H1 (cell line): ENCODE results near the gene WDFY3. TPM values are rescaled to one million over a fixed set of nuclear protein-coding genes. Genes with fewer than 3 reads are reported as not detected.

Experiments used
- CTCF ChIA-PET: fragments of 300-600 bp; sonication (Branson Sonifier 250); formaldehyde crosslinking; loops from one replicate; lab custom pipeline; 2021; ENCODE audit not compliant: partially characterized antibody; lab: Charles Lee
- POLR2A ChIA-PET: fragments of 300-600 bp; sonication (Branson Sonifier 250); formaldehyde crosslinking; loops from one replicate; lab custom pipeline; 2021; ENCODE audit warnings: inconsistent platforms; ENCODE audit not compliant: partially characterized antibody; lab: Charles Lee
- DNase-seq, 2 experiments: peaks; one replicate each; pipeline versions ENCODE4 v3.0.0 to v3.0.0-alpha.2; 2010 to 2022; ENCODE audit warnings: low spot score in 2 of 2, low read depth in 1 of 2, mixed read lengths in 1 of 2
- FAIRE-seq: peaks from 2 replicates; lab custom pipeline; 2011; peaks lifted over from hg19 to GRCh38; lab: Jason Lieb, UNC
- H2AFZ ChIP-seq: 2 replicates; pipeline ENCODE4 v1.8.1; 2012; ENCODE audit warnings: low read length, inconsistent platforms
- H2AK5ac ChIP-seq: 2 replicates; pipeline ENCODE4 v1.6.1; 2013; ENCODE audit warnings: low read depth, low read length
- H2BK120ac ChIP-seq: replicated peaks from 2 replicates; pipeline ENCODE3; 2013; ENCODE audit warnings: low read depth, low read length, inconsistent platforms
- H2BK12ac ChIP-seq: 2 replicates; pipeline ENCODE4 v1.6.1; 2013; ENCODE audit warnings: low read depth, low read length
- H2BK15ac ChIP-seq: 2 replicates; pipeline ENCODE4 v1.6.1; 2013; ENCODE audit warnings: low read length
- H2BK20ac ChIP-seq: 2 replicates; pipeline ENCODE4 v1.6.1; 2013; ENCODE audit warnings: low read length
- H2BK5ac ChIP-seq: 2 replicates; pipeline ENCODE4 v1.6.1; 2013; ENCODE audit warnings: low read depth, low read length
- H3K14ac ChIP-seq: 2 replicates; pipeline ENCODE4 v1.6.1; 2013; ENCODE audit warnings: inconsistent platforms; ENCODE audit not compliant: insufficient read length
- H3K18ac ChIP-seq: 2 replicates; pipeline ENCODE4 v1.6.1; 2013; ENCODE audit warnings: low read length; ENCODE audit errors: extremely low read depth
- H3K23ac ChIP-seq: 2 replicates; pipeline ENCODE4 v1.6.1; 2013; ENCODE audit warnings: inconsistent platforms; ENCODE audit not compliant: insufficient read length
- H3K23me2 ChIP-seq: 2 replicates; pipeline ENCODE4 v1.6.1; 2013; ENCODE audit warnings: low read depth, low read length
- H3K27ac ChIP-seq: 2 replicates; pipeline ENCODE4 v1.6.1; 2011; ENCODE audit warnings: low read depth, low read length, inconsistent platforms
- H3K27me3 ChIP-seq, 4 experiments: replicated peaks in 1 of 4; 1 replicate in 1 of 4; 2 replicates in 3 of 4; pipeline versions ENCODE4 v1.6.1 to v1.8.1; 2011 to 2013; ENCODE audit warnings: low read length in 3 of 4, mild to moderate bottlenecking in 3 of 4, inconsistent platforms in 2 of 4, mixed read lengths in 2 of 4, moderate library complexity in 1 of 4; ENCODE audit not compliant: control insufficient read depth in 3 of 4, insufficient read depth in 3 of 4; ENCODE audit errors: extremely low read depth in 1 of 4
- H3K36me3 ChIP-seq, 4 experiments: 2 replicates each; pipeline versions ENCODE4 v1.6.1 to v1.8.1; 2011 to 2013; ENCODE audit warnings: mild to moderate bottlenecking in 4 of 4, low read length in 3 of 4, moderate library complexity in 2 of 4, control low read depth in 1 of 4, inconsistent platforms in 1 of 4; ENCODE audit not compliant: insufficient read depth in 4 of 4, control insufficient read depth in 2 of 4
- H3K4ac ChIP-seq: replicated peaks from 2 replicates; pipeline ENCODE3; 2013; ENCODE audit warnings: low read length, low read depth, mixed read lengths, inconsistent platforms; ENCODE audit not compliant: insufficient read length
- H3K4me1 ChIP-seq, 4 experiments: replicated peaks in 1 of 4; 1 replicate in 1 of 4; 2 replicates in 3 of 4; pipeline versions ENCODE4 v1.6.1 to v1.8.1; 2011 to 2013; ENCODE audit warnings: low read length in 3 of 4, inconsistent platforms in 2 of 4, mixed read lengths in 1 of 4; ENCODE audit not compliant: insufficient read depth in 4 of 4, control insufficient read depth in 3 of 4
- H3K4me2 ChIP-seq, 2 experiments: 2 replicates each; pipeline versions ENCODE4 v1.6.1 to v1.8.1; 2011 to 2013; ENCODE audit warnings: low read depth in 2 of 2, low read length in 2 of 2, control low read depth in 1 of 2, inconsistent platforms in 1 of 2, mild to moderate bottlenecking in 1 of 2; ENCODE audit not compliant: insufficient read depth in 1 of 2
- H3K4me3 ChIP-seq, 4 experiments: fragments of 200-600, 300-600 bp in 1 of 4; sonication (generic), shearing (Covaris generic), sonication (Bioruptor Twin) in 1 of 4; 2 replicates each; pipeline versions ENCODE4 v1.5.1 to v1.8.1; 2011 to 2016; ENCODE audit warnings: low read length in 4 of 4, low read depth in 3 of 4, control low read depth in 2 of 4, inconsistent platforms in 2 of 4, mild to moderate bottlenecking in 2 of 4, mixed read lengths in 1 of 4, moderate library complexity in 1 of 4; ENCODE audit not compliant: insufficient read depth in 2 of 4; ENCODE audit errors: extremely low read depth in 1 of 4
- H3K56ac ChIP-seq: replicated peaks from 2 replicates; pipeline ENCODE3; 2013; ENCODE audit warnings: low read depth, mild to moderate bottlenecking, mixed read lengths, low read length, inconsistent platforms; ENCODE audit not compliant: insufficient read length
- H3K79me1 ChIP-seq: 2 replicates; pipeline ENCODE4 v1.6.1; 2013; ENCODE audit warnings: low read depth, low read length, control low read depth
- H3K79me2 ChIP-seq, 2 experiments: 2 replicates each; pipeline versions ENCODE4 v1.6.1 to v1.8.1; 2012 to 2013; ENCODE audit warnings: low read length in 2 of 2, mild to moderate bottlenecking in 2 of 2, inconsistent platforms in 1 of 2; ENCODE audit not compliant: insufficient read depth in 2 of 2, control insufficient read depth in 1 of 2
- H3K9ac ChIP-seq, 4 experiments: replicated peaks in 1 of 4; 1 replicate in 1 of 4; 2 replicates in 3 of 4; pipeline versions ENCODE4 v1.6.1 to v1.8.1; 2011 to 2013; ENCODE audit warnings: low read depth in 3 of 4, low read length in 3 of 4, control low read depth in 2 of 4, mild to moderate bottlenecking in 2 of 4, moderate library complexity in 2 of 4, inconsistent platforms in 1 of 4; ENCODE audit errors: extremely low read depth in 1 of 4
- H3K9me3 ChIP-seq, 2 experiments: 2 replicates each; pipeline versions ENCODE4 v1.6.1 to v1.8.1; 2012 to 2013; ENCODE audit warnings: mild to moderate bottlenecking in 2 of 2, moderate library complexity in 2 of 2, control low read depth in 1 of 2, inconsistent platforms in 1 of 2, low read depth in 1 of 2, low read length in 1 of 2, mixed read lengths in 1 of 2; ENCODE audit not compliant: insufficient read depth in 2 of 2
- H4K20me1 ChIP-seq, 2 experiments: replicated peaks in 1 of 2; 2 replicates each; pipeline versions ENCODE3 to v1.8.1; 2011 to 2013; ENCODE audit warnings: inconsistent platforms in 2 of 2, low read length in 2 of 2, mild to moderate bottlenecking in 1 of 2; ENCODE audit not compliant: insufficient read depth in 2 of 2, control insufficient read depth in 1 of 2
- H4K5ac ChIP-seq: 2 replicates; pipeline ENCODE4 v1.6.1; 2013; ENCODE audit warnings: low read length, low read depth, mixed read lengths, inconsistent platforms; ENCODE audit not compliant: insufficient read length
- H4K8ac ChIP-seq: 2 replicates; pipeline ENCODE4 v1.8.0; 2013; ENCODE audit warnings: mild to moderate bottlenecking, moderate library complexity, low read length, inconsistent platforms; ENCODE audit not compliant: insufficient read depth; ENCODE audit errors: extremely low read depth
- H4K91ac ChIP-seq: replicated peaks from 2 replicates; pipeline ENCODE3; 2013; ENCODE audit warnings: low read length, mixed read lengths, inconsistent platforms; ENCODE audit not compliant: insufficient read length
- GTF2F1 ChIP-seq: IDR thresholded peaks from 2 replicates; pipeline ENCODE4 v1.6.1; 2012; ENCODE audit warnings: low read depth, low read length, improper control_type of control experiment, borderline replicate concordance
- WGBS, 2 experiments: shearing (Covaris generic) in 1 of 2; methylation state at CpG; one replicate each; pipeline versions ENCODE4 v1.1.6 to v1.1.7; 2013 to 2015; ENCODE audit warnings: low lambda C conversion rate in 2 of 2, mixed read lengths in 2 of 2, inconsistent platforms in 1 of 2, low coverage in 1 of 2, missing lambda C conversion rate in 1 of 2; ENCODE audit not compliant: insufficient replicate concordance in 2 of 2, insufficient coverage in 1 of 2, insufficient read length in 1 of 2; ENCODE audit errors: extremely low coverage in 1 of 2, missing lambda C conversion rate in 1 of 2; 5-methylcytosine and 5-hydroxymethylcytosine counted together
- polyA plus RNA-seq, 7 experiments: library from polyadenylated mRNA; depleted of rRNA in 3 of 7; stranded (reverse) in 5 of 7; unstranded in 2 of 7; fragments of >200 nt in 5 of 7; fragments of 200-250 nt in 2 of 7; gene quantifications; 1 replicate in 5 of 7; 2 replicates in 1 of 7; 4 replicates in 1 of 7; pipeline versions ENCODE4 v1.2.1 to v1.2.3, GENCODE V29; 2011 to 2013; ENCODE audit warnings: missing spikeins in 2 of 7, mixed read lengths in 2 of 7
- total RNA-seq: library from RNA; stranded (reverse); fragmentation: NEBNext Ultra II Directional; extraction: Animal tissue kit (Norgen Biotek cat#: 25700); gene quantifications from 2 replicates; pipeline ENCODE4 v1.2.1, GENCODE V29; 2021

Gene WDFY3
- total and polyA plus RNA-seq, 2 of the 8 experiments (the other 6 are each of a cell fraction or from before 2014, with no cell fraction given), result 25.6 to 62.4 TPM

GRCh38 chr4:84841435-84841834, 125.1 kb downstream of the WDFY3 start:
- Histone ChIP-seq H4K91ac (no peak overlapping the region), H3K4me2 (no peak overlapping the region), H3K9ac (no peak overlapping the region), H3K56ac (no peak overlapping the region)
- CTCF ChIA-PET, result no interaction called here
- no peak for TF ChIP-seq GTF2F1
- TF ChIP-seq, all 59 proteins: peak for 0
- Histone ChIP-seq H2AFZ (no peak overlapping the region), H4K5ac (no peak overlapping the region), H3K4ac (no peak overlapping the region), H3K9me3 (no peaks in the 10 kb centered on the region), H3K14ac (no peak overlapping the region), H2BK15ac (no peak overlapping the region), H2BK20ac (no peak overlapping the region), H2AK5ac (no peak overlapping the region), H3K4me3 (no peak overlapping the region), H3K79me2 (no peaks in the 10 kb centered on the region), H3K4me1 (no peaks in the 10 kb centered on the region), H3K27ac (no peak overlapping the region), H4K8ac (no peak overlapping the region), H4K20me1 (peaks cover 0 to 2% of the 10 kb centered on the region in 2 experiments), H2BK12ac (no peak overlapping the region), H3K23me2 (no peaks in the 10 kb centered on the region), H3K79me1 (no peaks in the 10 kb centered on the region), H2BK5ac (no peak overlapping the region), H2BK120ac (no peak overlapping the region), H3K27me3 (no peaks in the 10 kb centered on the region), H3K18ac (no peak overlapping the region), H3K36me3 (peaks cover 0 to 10% (median 3%) of the 10 kb centered on the region in 4 experiments; a peak in 2 of 8 replicates), H3K23ac (no peak overlapping the region)
- POLR2A ChIA-PET, result no interaction called here
- FAIRE-seq (no peak), DNase-seq (no peak)
- 86% methylated on average over 1 of the region's 1 CpG; no CpG with 5 or more reads in 1 of the 2 experiments for WGBS, 2 experiments
